Measurements from ENCODE around the gene KRTAP2-1.
"Not testable (repeated sequence)": the region's sequence is repeated elsewhere in the genome, so short reads cannot be mapped to it uniquely, and the experiment has no call there.

The KRTAP2-1 gene

DNA sequence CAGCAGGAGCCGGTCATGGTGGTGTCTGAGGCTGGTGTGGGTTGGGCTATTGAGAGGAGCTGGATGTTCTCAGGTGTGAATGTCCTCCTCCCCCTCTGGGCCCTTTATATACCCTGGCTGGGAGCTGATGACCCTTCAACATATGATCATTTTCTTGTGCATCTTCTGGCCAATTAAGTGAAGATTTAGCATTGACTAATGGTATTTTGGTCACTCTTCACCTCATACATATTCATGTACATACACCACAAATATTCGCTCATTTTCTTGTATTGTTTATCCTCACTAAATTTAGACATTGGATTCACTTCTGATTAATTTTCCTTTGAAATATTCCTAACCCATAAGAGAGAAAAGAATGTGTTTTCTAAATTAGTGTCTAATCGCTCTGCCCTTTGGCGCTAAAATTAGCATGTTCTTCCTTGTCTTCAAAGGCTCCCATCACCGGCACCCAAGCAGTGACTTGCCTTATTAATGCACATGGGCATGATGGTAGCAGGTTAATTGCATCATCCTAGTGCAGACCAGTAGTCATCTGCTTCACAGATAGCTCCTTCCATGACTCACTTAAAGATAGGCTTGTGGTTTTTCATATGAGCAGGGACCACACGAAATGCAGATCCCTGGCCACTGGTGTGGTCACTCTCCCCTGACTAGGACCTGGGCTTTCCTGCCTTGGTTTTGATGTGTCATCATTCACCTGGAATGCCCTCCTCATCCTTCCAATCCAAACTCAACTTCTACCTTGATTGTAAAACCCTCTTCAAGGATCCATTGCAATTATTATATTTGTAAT, 18.9 kb upstream of the KRTAP2-1 start, which contains the start of gene KRTAP2-4:
Gene KRTAP2-4, minus strand, starts transcription at position 51 of the 796 bp plus-strand sequence. Its CDS starts 34 bp downstream, at position 17.
- FAIRE-seq (no peak), DNase-seq (ENCODE audit: insufficient read length) (no peak)
- TF ChIP-seq POLR2A (IDR thresholded peaks at IDR 0.05; ENCODE audit: low read depth, low read length) (no peak), TAF1 (IDR thresholded peaks at IDR 0.05; ENCODE audit: borderline replicate concordance, low read depth, low read length) (no peak), POLR2AphosphoS5 (IDR thresholded peaks at IDR 0.05; ENCODE audit: low read depth, low read length) (no peak)

GRCh38 chr17:41065016-41065689, 18.0 kb upstream of the KRTAP2-1 start:
- not testable (repeated sequence) for DNase-seq (ENCODE audit: insufficient read length); FAIRE-seq

DNA sequence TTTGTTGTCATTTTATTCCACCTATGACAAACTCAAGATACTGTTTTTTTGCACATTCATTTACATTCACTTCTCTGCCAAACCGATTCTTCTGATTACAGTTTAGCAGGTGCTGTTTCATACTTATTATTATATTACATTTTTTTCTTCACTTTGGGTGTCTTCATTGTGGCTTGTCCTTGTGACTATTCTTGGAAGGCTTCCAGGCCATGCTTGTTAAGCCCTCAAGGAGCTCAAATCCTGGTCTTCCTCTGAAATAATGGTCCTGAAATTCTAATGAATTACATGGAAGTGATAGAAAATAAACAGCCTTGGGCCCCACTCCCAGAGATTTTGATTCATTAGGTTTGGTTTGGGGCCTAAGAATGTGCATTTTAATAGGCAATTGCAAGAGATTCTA, 17.2 kb upstream of the KRTAP2-1 start:
- DNase-seq (ENCODE audit: insufficient read length) (no peak), FAIRE-seq (no peak)
- TF ChIP-seq TAF1 (IDR thresholded peaks at IDR 0.05; ENCODE audit: borderline replicate concordance, low read depth, low read length): no peak
- TF ChIP-seq POLR2AphosphoS5 (IDR thresholded peaks at IDR 0.05; ENCODE audit: low read depth, low read length): no peak
- no peak for TF ChIP-seq POLR2A (IDR thresholded peaks at IDR 0.05; ENCODE audit: low read depth, low read length)

- FAIRE-seq (no peak), DNase-seq (ENCODE audit: insufficient read length) (no peak)
Observed at GRCh38 chr17:41063449-41063848, 16.3 kb upstream of the KRTAP2-1 start.

DNA sequence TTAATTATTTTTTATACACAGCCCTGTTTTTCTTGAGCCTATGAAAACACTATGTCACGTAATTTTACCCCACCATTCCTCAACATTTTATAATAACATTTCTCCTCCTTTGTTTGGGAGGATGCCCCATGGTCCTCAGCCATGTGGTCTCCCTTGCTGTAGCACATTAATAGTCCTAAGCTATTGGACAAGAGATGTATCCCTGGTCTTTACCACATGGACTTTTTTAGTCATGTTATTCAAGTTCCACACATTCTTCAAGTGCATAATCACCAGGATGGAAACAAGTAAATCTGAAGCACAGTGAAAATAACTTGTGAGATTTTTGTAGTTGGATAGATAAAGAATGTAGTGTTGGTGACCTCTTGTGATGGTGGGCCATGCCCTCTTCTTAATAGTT, 14.8 kb upstream of the KRTAP2-1 start:
- TF ChIP-seq POLR2A (IDR thresholded peaks at IDR 0.05; ENCODE audit: low read depth, low read length): no peak
- no peak for TF ChIP-seq POLR2AphosphoS5 (IDR thresholded peaks at IDR 0.05; ENCODE audit: low read depth, low read length)
- no peak for TF ChIP-seq TAF1 (IDR thresholded peaks at IDR 0.05; ENCODE audit: borderline replicate concordance, low read depth, low read length)
- DNase-seq (ENCODE audit: insufficient read length): no peak
- no peak for FAIRE-seq

More at GRCh38 chr17:41063449-41063848, 16.3 kb upstream of the KRTAP2-1 start:
- no peak for TF ChIP-seq POLR2AphosphoS5 (IDR thresholded peaks at IDR 0.05; ENCODE audit: low read depth, low read length)
- TF ChIP-seq TAF1 (IDR thresholded peaks at IDR 0.05; ENCODE audit: borderline replicate concordance, low read depth, low read length): no peak
- TF ChIP-seq POLR2A (IDR thresholded peaks at IDR 0.05; ENCODE audit: low read depth, low read length): no peak

- DNase-seq (ENCODE audit: insufficient read length) (no peak), FAIRE-seq (no peak)
- TF ChIP-seq POLR2AphosphoS5 (IDR thresholded peaks at IDR 0.05; ENCODE audit: low read depth, low read length): no peak
Observed at GRCh38 chr17:41060052-41060604, 13.0 kb upstream of the KRTAP2-1 start, which contains the start of gene KRTAP2-3. TSS of gene KRTAP2-3 (minus strand) at chr17:41060114. CDS start at chr17:41060050, 64 bp downstream.

GRCh38 chr17:41059276-41060051, 12.3 kb upstream of the KRTAP2-1 start:
- FAIRE-seq; DNase-seq (ENCODE audit: insufficient read length): not testable (repeated sequence)

DNA sequence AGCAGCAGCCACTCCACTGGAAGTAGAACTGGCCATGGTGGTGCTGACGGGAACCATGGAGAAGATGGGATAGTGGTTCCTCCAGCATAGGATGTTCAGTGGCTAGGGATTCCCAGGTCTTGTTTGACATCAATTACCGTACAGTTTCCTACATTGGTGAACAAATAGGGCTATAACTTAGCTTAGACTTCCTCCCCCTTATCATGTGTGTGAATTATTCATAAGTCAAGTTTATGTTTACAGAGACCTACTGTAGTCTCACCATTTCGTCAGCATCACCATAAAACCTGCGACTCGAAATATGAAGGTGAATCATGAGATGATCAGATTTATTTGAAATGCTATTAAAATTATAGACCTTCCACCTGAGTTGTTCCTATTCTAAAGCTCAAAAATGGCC, 11.6 kb upstream of the KRTAP2-1 start:
- DNase-seq (ENCODE audit: insufficient read length) (no peak), FAIRE-seq (no peak)
- TF ChIP-seq TAF1 (IDR thresholded peaks at IDR 0.05; ENCODE audit: borderline replicate concordance, low read depth, low read length) (no peak), POLR2A (IDR thresholded peaks at IDR 0.05; ENCODE audit: low read depth, low read length) (no peak), POLR2AphosphoS5 (IDR thresholded peaks at IDR 0.05; ENCODE audit: low read depth, low read length) (no peak)

DNA sequence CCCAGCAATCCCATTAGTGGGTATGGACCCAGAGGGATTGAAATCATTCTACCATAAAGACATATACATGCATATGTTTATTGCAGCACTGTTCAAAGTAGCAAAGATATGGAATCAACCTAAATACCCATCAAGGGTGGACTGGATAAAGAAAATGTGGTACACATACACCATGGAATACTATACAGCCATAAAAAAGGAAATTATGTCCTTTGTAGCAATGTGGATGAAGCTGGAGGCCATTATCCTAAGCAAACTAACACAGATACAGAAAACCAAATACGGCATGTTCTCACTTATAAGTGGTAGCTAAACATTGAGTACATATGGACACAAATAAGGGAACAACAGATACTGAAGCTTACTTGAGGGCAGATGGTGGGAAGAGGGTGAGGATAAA, 10.4 kb upstream of the KRTAP2-1 start:
- TF ChIP-seq POLR2A (IDR thresholded peaks at IDR 0.05; ENCODE audit: low read depth, low read length) (no peak), TAF1 (IDR thresholded peaks at IDR 0.05; ENCODE audit: borderline replicate concordance, low read depth, low read length) (no peak), POLR2AphosphoS5 (IDR thresholded peaks at IDR 0.05; ENCODE audit: low read depth, low read length) (no peak)
- no peak for DNase-seq (ENCODE audit: insufficient read length)
- peak; percentile 21 for FAIRE-seq

GRCh38 chr17:41055130-41055529, 8.0 kb upstream of the KRTAP2-1 start, which contains the start of gene KRTAP2-2:
TSS of gene KRTAP2-2 (minus strand) at chr17:41055230. CDS start at chr17:41055211, 19 bp downstream.
- not testable (repeated sequence) for DNase-seq (ENCODE audit: insufficient read length); FAIRE-seq

- not testable (repeated sequence) for FAIRE-seq; DNase-seq (ENCODE audit: insufficient read length)
Observed at GRCh38 chr17:41054556-41054955, 7.4 kb upstream of the KRTAP2-1 start.

DNA sequence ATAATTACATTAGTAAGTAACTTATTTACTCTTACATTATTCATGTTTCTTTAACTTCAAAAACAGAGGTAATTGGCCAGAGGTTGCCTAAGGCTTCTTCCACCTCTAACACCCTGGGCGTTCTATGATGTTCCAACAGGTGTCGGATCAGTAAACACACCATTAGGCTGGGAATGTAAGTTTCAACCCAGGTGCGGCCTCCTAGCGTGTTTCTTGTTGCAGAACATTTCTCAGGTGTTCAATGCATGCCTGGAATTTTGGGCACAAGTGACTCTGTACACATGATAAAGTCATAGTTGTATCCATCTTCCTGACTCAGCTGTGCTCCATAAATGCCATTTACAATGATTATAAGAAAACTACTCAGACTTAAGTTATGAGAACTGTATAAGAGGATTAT, 6.9 kb upstream of the KRTAP2-1 start:
- TF ChIP-seq POLR2A (IDR thresholded peaks at IDR 0.05; ENCODE audit: low read depth, low read length) (no peak), POLR2AphosphoS5 (IDR thresholded peaks at IDR 0.05; ENCODE audit: low read depth, low read length) (no peak), TAF1 (IDR thresholded peaks at IDR 0.05; ENCODE audit: borderline replicate concordance, low read depth, low read length) (no peak)
- DNase-seq (ENCODE audit: insufficient read length): no peak
- FAIRE-seq: no peak

Measured in GM12892 (cell line).